ENCODE measurements around the gene BIRC2. TPM values are rescaled to one million over a fixed set of nuclear protein-coding genes. Genes with fewer than 3 reads are reported as not detected.

The BIRC2 gene
- total and polyA plus RNA-seq, 2 experiments from 2014 or later = 60.7 to 73.7 TPM

DNA sequence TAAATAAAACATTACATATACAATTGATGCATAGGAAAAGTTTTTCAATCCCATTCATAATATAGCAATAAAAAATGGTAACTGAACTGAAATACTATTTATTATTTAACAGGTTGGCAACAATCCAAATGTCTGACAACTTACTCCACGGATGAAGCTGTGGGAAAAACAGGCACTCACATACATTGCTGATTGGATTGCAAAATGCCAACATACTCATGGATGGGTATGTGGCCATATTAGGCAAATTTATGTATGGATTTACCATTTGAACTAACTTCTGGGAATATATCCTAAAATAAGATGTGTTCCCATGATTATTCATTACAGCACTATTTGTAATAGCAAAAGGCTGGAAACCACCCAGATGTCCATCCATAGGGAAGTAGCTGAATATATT is 3.2 kb upstream of the BIRC2 start:
- Histone ChIP-seq H3K27me3 (replicated peaks; ENCODE audit: insufficient read depth) (no peaks in the 10 kb centered on the region), H4K20me1 (ENCODE audit: insufficient read depth) (0 out of 2 replicates have a peak, but pooled peaks cover 3% of the 10 kb centered on the region), H3K36me3 (ENCODE audit: low read depth) (no peaks in the 10 kb centered on the region), H3K9me2 (ENCODE audit: insufficient read depth) (no peaks in the 10 kb centered on the region), H3F3A (ENCODE audit: insufficient read depth) (peaks cover 36% of the 10 kb centered on the region), H3K4me1 (ENCODE audit: insufficient read depth) (peaks cover 25% of the 10 kb centered on the region), H3K9me3 (ENCODE audit: low read depth) (no peaks in the 10 kb centered on the region), H3K9ac (no peak overlapping the region), H3K4me2 (ENCODE audit: unreplicated experiment) (no peak overlapping the region), H3K79me2 (ENCODE audit: insufficient read depth) (peaks cover 18% of the 10 kb centered on the region), H3K27ac (no peak overlapping the region), H3K4me3 (no peak overlapping the region), H2AFZ (no peak overlapping the region)
- WGBS, 2 experiments (ENCODE audit: low coverage in 1 of 2, low lambda C conversion rate in 2 of 2, missing lambda C conversion rate in 2 of 2) = 0 to 9% methylated on average over 1 of the region's 1 CpG
- DNase-seq = peak; percentile 46
- in situ Hi-C loops (cut with MboI) = no loop called here
- TF ChIP-seq EZH2phosphoT487 (IDR thresholded peaks at IDR 0.05; ENCODE audit: insufficient read depth, low read depth) (no peak), EZH2 (IDR thresholded peaks at IDR 0.05; ENCODE audit: insufficient read depth, poor library complexity, severe bottlenecking) (no peak)

DNA sequence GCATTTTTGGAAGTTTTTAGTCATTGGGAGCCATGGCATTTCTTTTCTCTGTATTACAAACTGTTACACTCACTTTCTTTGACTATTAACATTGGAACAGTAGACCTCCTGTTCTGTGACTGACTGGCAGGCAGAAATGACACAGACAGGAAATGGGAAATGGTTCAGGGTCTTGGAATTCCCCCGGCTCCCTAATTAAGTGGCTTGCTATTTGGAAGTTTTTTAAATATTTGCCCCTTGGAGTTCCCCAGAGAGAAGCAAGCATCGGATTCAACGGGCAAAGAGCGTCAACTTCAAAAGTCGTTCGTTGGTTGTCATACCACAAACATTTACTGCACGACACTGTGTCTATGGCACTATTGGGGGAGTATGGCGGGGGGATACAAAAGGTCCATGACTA is 1.1 kb upstream of the BIRC2 start:
- H3K9me3 ChIP-seq (ENCODE audit: low read depth) = no peaks in the 10 kb centered on the region
- H3F3A ChIP-seq (ENCODE audit: insufficient read depth) = peaks cover 39% of the 10 kb centered on the region
- in situ Hi-C loops (cut with MboI) = no loop called here
- peak overlapping the region; percentile 98 for H3K4me2 ChIP-seq (ENCODE audit: unreplicated experiment)
- H3K9ac ChIP-seq = peak overlapping the region; percentile 99
- DNase-seq = peak; percentile 58
- H3K27ac ChIP-seq = peak overlapping the region; percentile 99
- WGBS, 2 experiments (ENCODE audit: low coverage in 1 of 2, low lambda C conversion rate in 2 of 2, missing lambda C conversion rate in 2 of 2) = 0% methylated on average over 8 of the region's 8 CpGs
- H2AFZ ChIP-seq = peak overlapping the region; percentile 77
- H3K79me2 ChIP-seq (ENCODE audit: insufficient read depth) = peaks cover 39% of the 10 kb centered on the region
- H3K9me2 ChIP-seq (ENCODE audit: insufficient read depth) = no peaks in the 10 kb centered on the region
- TF ChIP-seq EZH2 (IDR thresholded peaks at IDR 0.05; ENCODE audit: insufficient read depth, poor library complexity, severe bottlenecking) (no peak), EZH2phosphoT487 (IDR thresholded peaks at IDR 0.05; ENCODE audit: insufficient read depth, low read depth) (no peak)
- H3K4me3 ChIP-seq = peak overlapping the region; percentile 99
- peaks cover 4% of the 10 kb centered on the region; the same call in 1 of the 2 replicates for H3K36me3 ChIP-seq (ENCODE audit: low read depth)
- 0 out of 2 replicates have a peak, but pooled peaks cover 3% of the 10 kb centered on the region for H4K20me1 ChIP-seq (ENCODE audit: insufficient read depth)
- peaks cover 31% of the 10 kb centered on the region for H3K4me1 ChIP-seq (ENCODE audit: insufficient read depth)
- no peaks in the 10 kb centered on the region for H3K27me3 ChIP-seq (replicated peaks; ENCODE audit: insufficient read depth)

DNA sequence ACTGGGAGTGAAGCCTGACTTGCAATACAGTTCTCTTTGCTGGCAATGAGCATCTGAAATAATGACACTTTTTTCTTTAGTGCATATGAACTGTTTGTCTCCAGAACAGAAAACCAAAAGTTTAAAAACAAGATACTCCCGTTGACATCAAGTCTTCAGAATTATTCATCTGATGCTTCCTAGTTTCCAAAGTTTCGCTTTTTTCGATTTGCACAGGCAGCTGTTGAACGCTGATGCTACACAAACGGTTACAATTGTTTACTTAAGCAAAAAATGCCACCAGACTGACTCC is 612 bp upstream of the BIRC2 start:
- Histone ChIP-seq H3K4me3 (peak overlapping the region; percentile 99), H2AFZ (peak overlapping the region; percentile 77), H3K79me2 (ENCODE audit: insufficient read depth) (peaks cover 44% of the 10 kb centered on the region), H3K4me1 (ENCODE audit: insufficient read depth) (peaks cover 31% of the 10 kb centered on the region), H3K27ac (peak overlapping the region; percentile 99), H3K9ac (peak overlapping the region; percentile 99), H3K9me3 (ENCODE audit: low read depth) (no peaks in the 10 kb centered on the region), H3K9me2 (ENCODE audit: insufficient read depth) (no peaks in the 10 kb centered on the region), H4K20me1 (ENCODE audit: insufficient read depth) (0 out of 2 replicates have a peak, but pooled peaks cover 3% of the 10 kb centered on the region), H3K36me3 (ENCODE audit: low read depth) (peaks cover 7% of the 10 kb centered on the region; the same call in 1 of the 2 replicates), H3K4me2 (ENCODE audit: unreplicated experiment) (peak overlapping the region; percentile 98), H3K27me3 (replicated peaks; ENCODE audit: insufficient read depth) (no peaks in the 10 kb centered on the region), H3F3A (ENCODE audit: insufficient read depth) (peaks cover 39% of the 10 kb centered on the region)
- no peak for TF ChIP-seq EZH2 (IDR thresholded peaks at IDR 0.05; ENCODE audit: insufficient read depth, poor library complexity, severe bottlenecking)
- TF ChIP-seq EZH2phosphoT487 (IDR thresholded peaks at IDR 0.05; ENCODE audit: insufficient read depth, low read depth) = no peak
- WGBS, 2 experiments (ENCODE audit: low coverage in 1 of 2, low lambda C conversion rate in 2 of 2, missing lambda C conversion rate in 2 of 2) = 1 to 2% methylated on average over 5 of the region's 5 CpGs
- no peak for DNase-seq
- in situ Hi-C loops (cut with MboI) = no loop called here

DNA sequence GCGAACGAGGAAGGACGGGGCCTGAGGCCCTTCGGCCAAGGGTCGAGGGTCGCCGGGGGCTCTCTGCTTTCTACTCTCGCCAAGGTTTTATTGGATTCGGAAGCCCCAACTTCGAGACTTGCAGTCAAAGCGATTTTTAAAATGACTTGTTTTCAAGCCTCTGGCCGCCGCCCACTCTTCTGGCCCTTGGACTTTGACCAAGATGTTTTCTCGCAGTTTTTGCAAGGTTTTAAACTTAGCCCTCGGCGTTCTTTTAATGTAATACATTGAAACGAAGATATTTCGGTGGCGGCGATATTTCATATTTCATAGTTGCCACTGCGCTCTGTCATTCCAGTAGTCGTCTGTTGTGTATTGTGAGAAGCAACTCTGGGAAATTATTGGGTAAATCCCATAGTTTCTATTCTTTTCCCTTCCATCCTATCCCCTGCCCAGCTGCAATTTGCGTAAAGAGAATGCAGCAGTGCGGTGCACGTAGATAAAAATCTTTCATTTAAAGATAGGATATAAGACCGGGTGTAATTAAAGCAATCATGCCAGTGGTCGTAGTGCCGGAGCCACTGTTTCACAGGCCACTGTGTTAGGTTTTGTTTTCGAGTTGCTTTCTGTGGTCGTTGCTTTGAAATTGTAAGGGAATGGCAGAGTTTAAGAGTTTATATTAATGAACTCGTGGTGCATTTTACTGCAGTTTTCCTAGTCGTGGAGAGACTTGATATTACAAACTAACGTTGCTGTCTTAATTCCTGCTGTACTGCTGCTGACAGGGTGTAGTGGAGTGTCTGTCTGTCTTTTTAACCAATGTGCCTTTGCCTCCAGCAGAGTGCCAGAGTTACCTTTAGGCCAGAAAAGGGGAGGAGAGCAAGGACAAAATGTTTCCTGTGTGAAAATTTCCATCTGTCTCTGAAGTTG is 702 bp downstream of the BIRC2 start:
- Histone ChIP-seq H3K4me1 (ENCODE audit: insufficient read depth) (peaks cover 31% of the 10 kb centered on the region), H3K9ac (peak overlapping the region; percentile 99), H3K4me2 (ENCODE audit: unreplicated experiment) (peak overlapping the region; percentile 84), H3K4me3 (peak overlapping the region; percentile 99), H2AFZ (peak overlapping the region; percentile 77), H3K9me3 (ENCODE audit: low read depth) (no peaks in the 10 kb centered on the region), H3K27ac (peak overlapping the region; percentile 99), H3K9me2 (ENCODE audit: insufficient read depth) (no peaks in the 10 kb centered on the region), H3K36me3 (ENCODE audit: low read depth) (peaks cover 11% of the 10 kb centered on the region; the same call in 1 of the 2 replicates), H4K20me1 (ENCODE audit: insufficient read depth) (0 out of 2 replicates have a peak, but pooled peaks cover 3% of the 10 kb centered on the region), H3K27me3 (replicated peaks; ENCODE audit: insufficient read depth) (no peaks in the 10 kb centered on the region), H3K79me2 (ENCODE audit: insufficient read depth) (peaks cover 57% of the 10 kb centered on the region), H3F3A (ENCODE audit: insufficient read depth) (peaks cover 39% of the 10 kb centered on the region)
- in situ Hi-C loops (cut with MboI) = no loop called here
- WGBS, 2 experiments (ENCODE audit: low coverage in 1 of 2, low lambda C conversion rate in 2 of 2, missing lambda C conversion rate in 2 of 2) = 1% methylated on average over 27 to 33 of the region's 33 CpGs
- DNase-seq = peak; percentile 78
- TF ChIP-seq EZH2phosphoT487 (IDR thresholded peaks at IDR 0.05; ENCODE audit: insufficient read depth, low read depth) (no peak), EZH2 (IDR thresholded peaks at IDR 0.05; ENCODE audit: insufficient read depth, poor library complexity, severe bottlenecking) (no peak)
